ENCODE data around the gene KRT25. TPM values are rescaled to one million over a fixed set of nuclear protein-coding genes. Genes with fewer than 3 reads are reported as not detected.

KRT25 gene
- total and polyA plus RNA-seq, 2 of the 13 experiments (the other 11 are each of a cell fraction or from before 2014, with no cell fraction given): not detected

GRCh38 chr17:40702271-40702670 lies 52.9 kb downstream of the KRT25 start (continued):
- TF ChIP-seq HNF1A (IDR thresholded peaks at IDR 0.05; ENCODE audit: low read depth) (no peak), HNF1A (CRISPR knock-in tag; IDR thresholded peaks at IDR 0.05; ENCODE audit: borderline replicate concordance) (no peak), ATF1 (CRISPR knock-in tag; IDR thresholded peaks at IDR 0.05) (no peak), SNAPC2 (CRISPR knock-in tag; IDR thresholded peaks at IDR 0.05) (no peak), ADNP (CRISPR knock-in tag; IDR thresholded peaks at IDR 0.05) (no peak), HOXA3 (CRISPR knock-in tag; IDR thresholded peaks at IDR 0.05) (no peak), ZNF646 (CRISPR knock-in tag; IDR thresholded peaks at IDR 0.05) (no peak), TERF1 (CRISPR knock-in tag; IDR thresholded peaks at IDR 0.05) (no peak), HES4 (CRISPR knock-in tag; IDR thresholded peaks at IDR 0.05; ENCODE audit: borderline replicate concordance) (no peak), IKZF5 (CRISPR knock-in tag; IDR thresholded peaks at IDR 0.05) (no peak), ZNF740 (CRISPR knock-in tag; IDR thresholded peaks at IDR 0.05) (no peak), ZNF124 (CRISPR knock-in tag; IDR thresholded peaks at IDR 0.05) (no peak), HNF4G (IDR thresholded peaks at IDR 0.05; ENCODE audit: borderline replicate concordance, low read depth, low read length) (no peak), HNF4G (CRISPR knock-in tag; IDR thresholded peaks at IDR 0.05; ENCODE audit: borderline replicate concordance, low read depth) (no peak), CSRNP1 (CRISPR knock-in tag; IDR thresholded peaks at IDR 0.05) (no peak)

All from HepG2 (cell line).